Measurements from ENCODE around the gene TRAF7. TPM values are rescaled to one million over a fixed set of nuclear protein-coding genes. Genes with fewer than 3 reads are reported as not detected.
"Not testable (repeated sequence)": the region's sequence is repeated elsewhere in the genome, so short reads cannot be mapped to it uniquely, and the experiment has no call there.

TRAF7 gene
- total RNA-seq, 1 donor from 2014 or later: 23.4 TPM

DNA sequence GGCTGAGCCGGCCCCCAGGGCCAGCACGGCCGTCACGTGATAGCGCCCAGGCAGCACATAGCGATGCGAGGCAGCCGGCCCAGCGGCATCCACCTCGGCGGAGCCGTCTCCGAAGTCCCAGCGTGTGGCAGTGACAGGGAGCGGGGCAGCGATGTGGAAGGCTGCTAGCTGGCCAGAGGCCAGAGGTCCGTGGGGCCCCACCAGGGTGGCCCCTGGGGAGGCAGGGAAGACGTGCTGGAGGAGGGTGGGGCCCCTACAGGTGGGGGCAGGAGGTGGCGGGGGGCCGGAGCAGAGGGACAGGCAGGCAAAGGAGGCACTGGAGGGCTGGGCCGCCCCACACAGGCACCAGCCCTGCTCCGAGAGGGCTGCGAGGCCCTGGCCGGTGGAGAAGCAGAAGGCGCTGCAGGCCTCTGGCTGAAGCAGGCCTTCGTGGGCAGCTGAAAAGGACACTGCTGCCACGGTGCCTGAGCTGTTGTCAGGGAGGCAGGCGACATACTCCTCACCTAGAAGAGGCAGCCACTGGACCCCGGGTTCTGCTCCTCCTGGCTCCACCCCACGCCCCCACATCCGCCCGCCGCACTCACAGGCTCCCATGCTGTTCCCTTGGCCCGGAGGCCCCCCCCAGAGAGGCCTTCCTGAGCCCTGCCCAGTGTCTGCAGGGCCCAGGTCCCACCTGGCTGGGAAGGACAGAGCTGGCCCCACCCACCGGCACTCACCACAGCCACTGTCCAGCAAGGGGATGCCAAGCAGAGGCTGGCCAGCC is 37.4 kb upstream of the TRAF7 start:
- DNase-seq; ATAC-seq (ENCODE audit: poor library complexity); intact Hi-C loops (cut with DNase I): not testable (repeated sequence)

DNA sequence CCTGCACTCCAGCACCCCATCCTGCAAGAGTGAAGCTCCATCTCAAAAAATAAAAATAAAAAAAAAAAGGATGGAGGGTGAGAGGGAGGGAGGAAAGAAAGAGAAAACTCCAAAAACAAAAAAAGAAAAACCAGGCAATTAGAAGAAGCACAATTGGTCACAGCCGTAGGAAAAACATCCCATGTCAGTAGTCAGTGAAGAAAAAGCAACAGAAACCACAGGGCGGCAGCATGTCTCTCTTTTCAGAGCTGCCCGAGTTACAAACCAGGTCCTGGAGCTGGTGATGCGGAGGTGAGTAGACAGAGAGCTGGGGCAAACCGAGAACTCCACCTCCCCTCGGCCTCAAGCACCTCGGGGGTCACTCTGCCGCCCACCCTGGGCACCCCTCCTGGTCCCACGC is 34.3 kb upstream of the TRAF7 start:
- ATAC-seq (ENCODE audit: poor library complexity): peak; percentile 19
- DNase-seq; intact Hi-C loops (cut with DNase I): not testable (repeated sequence)

- ATAC-seq (ENCODE audit: poor library complexity) (peak; percentile 36), DNase-seq (peak; percentile 72)
- intact Hi-C loops (cut with DNase I): no loop called here
Measured at GRCh38 chr16:2121853-2122252, 33.7 kb upstream of the TRAF7 start.

GRCh38 chr16:2122429-2122828 is 33.2 kb upstream of the TRAF7 start:
- no peak for ATAC-seq (ENCODE audit: poor library complexity)
- intact Hi-C loops (cut with DNase I): no loop called here
- DNase-seq: no peak

DNA sequence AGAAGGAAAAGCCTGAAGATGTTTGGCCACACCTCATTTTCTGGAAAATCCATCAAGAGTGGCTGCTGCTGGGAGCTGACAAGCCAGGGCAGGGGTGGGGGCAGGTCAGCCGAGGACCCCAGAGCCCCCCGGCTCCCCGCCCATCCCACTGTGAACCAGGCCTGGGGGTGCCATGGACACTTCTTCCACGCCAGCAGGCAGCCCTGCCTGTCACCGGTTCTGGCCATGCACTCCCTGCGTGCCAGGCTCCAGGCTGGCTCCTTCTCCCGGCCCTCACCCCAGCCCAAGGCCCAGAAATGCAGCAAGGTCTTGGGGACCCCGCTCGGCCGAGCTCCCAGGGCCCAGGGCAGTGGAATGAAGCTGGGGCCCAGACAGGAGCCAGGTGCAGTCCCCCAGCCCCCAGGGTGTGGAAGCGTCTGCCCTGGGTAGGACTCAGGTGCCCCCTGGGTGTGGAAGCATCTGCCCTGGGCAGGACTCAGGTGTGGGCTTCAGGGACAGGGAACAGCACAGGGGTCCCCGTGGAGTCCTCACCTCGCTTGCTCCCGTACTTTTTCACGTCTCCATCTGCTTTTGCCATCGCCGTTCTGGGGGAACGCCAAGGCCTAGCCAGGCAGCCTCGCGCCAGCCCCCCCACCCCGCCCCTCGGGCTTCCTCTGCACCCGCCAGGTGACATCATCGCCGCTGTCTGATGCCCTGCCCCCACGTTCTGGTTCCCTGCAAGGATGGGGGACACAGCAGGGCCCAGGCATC is 32.5 kb upstream of the TRAF7 start:
- ATAC-seq (ENCODE audit: poor library complexity); intact Hi-C loops (cut with DNase I): not testable (repeated sequence)

DNA sequence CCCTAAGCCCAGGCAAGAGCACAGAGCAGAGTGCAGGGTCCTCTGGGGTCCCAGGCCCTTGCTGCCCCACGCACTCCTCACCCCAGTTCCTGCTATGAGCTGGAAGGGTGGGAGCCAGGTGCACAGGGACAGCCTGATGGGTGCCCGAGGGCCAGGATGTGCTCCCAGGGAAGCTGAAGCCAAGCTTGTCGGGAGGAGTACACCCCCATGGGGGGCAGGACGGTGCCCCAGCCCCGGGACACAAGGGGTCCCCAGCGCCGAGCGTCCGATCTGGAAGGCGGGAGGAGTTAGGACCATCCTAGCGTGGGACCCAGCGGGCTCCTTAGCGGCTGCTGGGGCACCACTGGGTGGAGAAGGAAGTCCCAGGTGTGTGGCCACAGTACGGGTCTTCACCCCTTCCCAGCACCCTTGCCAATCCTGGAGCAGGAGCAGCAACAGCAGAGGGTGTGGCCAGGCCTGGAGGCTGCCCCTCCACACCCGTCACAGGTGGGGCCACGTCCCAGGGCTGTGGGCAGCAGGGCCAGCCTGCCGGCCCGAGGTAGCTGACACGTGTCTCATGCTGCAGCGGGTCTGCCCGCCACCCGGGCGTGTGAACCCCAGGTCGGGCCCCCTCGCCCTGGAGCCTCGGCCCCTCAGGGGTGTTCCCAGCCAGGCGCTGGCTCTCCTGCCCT is 31.7 kb upstream of the TRAF7 start:
- intact Hi-C loops (cut with DNase I); DNase-seq: not testable (repeated sequence)
- peak; percentile 4 for ATAC-seq (ENCODE audit: poor library complexity)

More for the DNA sequence above, 32.5 kb upstream of the TRAF7 start:
- not testable (repeated sequence) for DNase-seq

DNA sequence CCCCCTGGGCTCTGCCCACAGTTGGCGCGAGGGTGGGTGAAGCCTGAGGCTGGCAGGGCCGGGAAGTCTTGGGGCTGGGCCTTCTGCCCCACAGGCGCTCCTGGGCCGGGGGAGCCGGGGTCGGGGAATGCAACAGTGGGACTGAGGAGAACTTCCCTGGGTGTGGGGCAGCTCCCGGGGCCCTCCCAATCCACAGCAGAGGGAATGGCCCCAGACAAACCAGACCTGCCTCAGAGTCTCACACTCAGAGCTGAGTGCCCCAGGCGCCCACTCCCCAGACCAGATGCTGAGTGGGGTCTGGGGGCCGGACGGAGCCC is 31.2 kb upstream of the TRAF7 start:
- DNase-seq; intact Hi-C loops (cut with DNase I): not testable (repeated sequence)
- ATAC-seq (ENCODE audit: poor library complexity): peak; percentile 3

DNA sequence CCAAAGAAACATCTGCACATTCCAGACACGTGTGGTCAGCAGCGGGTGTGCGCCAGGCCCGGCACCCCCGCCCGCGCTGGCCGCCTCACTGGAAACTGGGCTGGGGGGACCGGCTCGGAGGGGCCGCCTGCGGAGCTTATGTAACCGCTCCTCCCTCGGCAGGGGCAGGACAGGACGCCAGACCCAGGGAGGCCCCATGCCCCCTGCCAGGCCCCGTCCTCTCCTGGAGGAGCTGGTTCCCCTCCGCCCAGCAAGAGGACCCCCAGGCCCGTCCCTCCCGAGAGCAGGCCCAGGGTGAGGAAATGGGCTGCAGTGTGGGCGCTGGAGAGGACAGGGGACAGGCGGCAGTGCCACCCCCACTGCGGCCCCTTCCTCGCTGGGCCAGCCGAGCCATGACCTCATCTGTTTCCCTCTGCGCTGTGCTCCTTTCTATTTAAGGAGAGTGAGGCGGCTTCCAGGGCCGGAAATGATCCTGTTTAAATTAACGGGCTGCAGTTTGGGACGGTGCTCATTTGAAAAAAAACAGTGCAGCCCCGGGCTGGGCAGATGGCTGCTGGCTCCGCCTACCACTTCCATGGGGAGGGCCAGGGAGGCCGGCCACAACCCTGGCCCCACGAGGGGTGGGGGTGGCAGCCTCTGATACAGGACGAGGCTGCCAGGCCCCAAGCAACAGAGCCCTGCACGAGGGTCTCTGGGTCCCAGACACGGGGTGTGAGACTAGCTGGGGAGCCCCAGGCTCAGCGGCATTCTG is 30.7 kb upstream of the TRAF7 start:
- ATAC-seq (ENCODE audit: poor library complexity): peak; percentile 54
- DNase-seq: peak; percentile 84
- intact Hi-C loops (cut with DNase I): not testable (repeated sequence)

DNA sequence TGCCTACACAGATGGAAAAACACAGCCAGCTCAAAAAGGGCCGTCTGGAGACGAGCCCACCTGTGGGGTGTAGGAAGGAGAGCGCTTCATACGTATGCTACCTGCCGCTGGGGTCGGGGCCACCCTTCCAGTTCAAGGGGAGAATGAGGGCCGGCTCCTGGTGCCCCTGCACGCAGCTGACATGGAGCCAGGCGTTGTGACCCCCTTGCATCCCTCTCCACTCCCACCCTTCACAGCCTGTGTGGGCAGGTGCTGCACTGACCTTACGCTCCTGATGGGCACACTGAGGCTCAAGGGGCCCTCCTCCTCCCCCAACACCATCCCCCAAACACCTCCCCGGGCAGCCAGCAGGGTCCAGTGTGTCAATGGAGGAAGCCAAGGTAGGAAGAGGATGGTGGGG is 30.0 kb upstream of the TRAF7 start:
- intact Hi-C loops (cut with DNase I); ATAC-seq (ENCODE audit: poor library complexity); DNase-seq: not testable (repeated sequence)

DNA sequence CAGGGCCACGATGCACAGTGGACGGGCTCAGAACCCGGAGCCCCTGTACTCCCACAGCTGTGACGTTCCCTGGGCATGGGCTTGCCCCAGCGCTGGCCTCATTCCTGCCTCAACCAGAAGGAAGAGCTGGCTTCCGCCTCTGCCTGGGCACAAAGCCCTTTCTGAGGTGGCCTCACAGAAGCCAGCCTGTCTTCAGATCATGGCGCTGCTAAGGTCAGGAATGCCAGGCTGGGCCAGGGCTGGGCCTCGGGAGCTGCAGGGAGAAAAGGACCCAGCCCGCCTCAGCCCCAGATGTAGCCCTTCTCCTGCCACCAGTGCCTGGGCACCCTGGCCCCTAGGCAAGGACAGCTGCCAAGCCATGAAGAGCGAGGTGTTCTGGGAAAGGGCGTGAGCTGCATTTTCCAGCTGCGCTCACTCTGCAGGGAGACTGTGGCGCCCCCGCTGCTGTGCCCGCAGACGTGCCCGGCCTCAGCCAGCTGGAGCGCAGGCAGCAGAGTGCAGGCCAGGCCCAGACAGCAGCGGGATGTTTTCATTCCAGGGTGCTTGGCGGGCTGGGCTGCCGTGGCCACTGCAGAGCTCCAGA is 29.3 kb upstream of the TRAF7 start:
- ATAC-seq (ENCODE audit: poor library complexity) (peak; percentile 35), DNase-seq (peak; percentile 72)
- intact Hi-C loops (cut with DNase I): not testable (repeated sequence)

DNA sequence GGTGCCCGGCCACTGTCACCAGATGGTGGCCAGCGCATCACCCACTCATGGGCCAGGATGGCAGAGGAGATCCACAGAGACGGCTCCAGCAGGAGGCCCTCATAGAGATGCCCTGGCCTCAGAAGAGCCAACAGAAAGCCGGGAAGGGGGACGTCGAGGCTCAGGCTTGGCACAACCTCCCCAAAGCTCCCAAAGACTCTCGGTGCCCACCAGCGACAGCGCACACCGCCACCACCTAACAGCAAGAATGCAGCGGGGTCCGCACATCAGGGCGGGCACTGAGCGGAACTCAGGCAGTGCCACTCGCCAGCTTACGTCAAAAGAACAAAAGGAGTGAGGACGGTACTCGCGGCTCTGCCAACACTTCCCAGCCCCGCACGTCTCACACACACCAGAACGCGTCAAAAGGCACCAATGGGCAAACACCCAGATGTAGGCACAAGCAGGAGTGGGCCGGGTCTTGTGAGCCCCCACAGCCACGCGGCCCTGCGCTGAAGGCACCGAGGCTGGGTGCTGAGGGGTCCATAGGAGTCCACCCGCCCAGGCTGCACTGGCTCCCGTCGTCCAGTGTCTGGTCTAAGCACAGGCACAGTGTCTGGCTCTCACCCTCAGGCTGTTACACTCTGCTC is 28.5 kb upstream of the TRAF7 start:
- intact Hi-C loops (cut with DNase I); ATAC-seq (ENCODE audit: poor library complexity); DNase-seq: not testable (repeated sequence)

DNA sequence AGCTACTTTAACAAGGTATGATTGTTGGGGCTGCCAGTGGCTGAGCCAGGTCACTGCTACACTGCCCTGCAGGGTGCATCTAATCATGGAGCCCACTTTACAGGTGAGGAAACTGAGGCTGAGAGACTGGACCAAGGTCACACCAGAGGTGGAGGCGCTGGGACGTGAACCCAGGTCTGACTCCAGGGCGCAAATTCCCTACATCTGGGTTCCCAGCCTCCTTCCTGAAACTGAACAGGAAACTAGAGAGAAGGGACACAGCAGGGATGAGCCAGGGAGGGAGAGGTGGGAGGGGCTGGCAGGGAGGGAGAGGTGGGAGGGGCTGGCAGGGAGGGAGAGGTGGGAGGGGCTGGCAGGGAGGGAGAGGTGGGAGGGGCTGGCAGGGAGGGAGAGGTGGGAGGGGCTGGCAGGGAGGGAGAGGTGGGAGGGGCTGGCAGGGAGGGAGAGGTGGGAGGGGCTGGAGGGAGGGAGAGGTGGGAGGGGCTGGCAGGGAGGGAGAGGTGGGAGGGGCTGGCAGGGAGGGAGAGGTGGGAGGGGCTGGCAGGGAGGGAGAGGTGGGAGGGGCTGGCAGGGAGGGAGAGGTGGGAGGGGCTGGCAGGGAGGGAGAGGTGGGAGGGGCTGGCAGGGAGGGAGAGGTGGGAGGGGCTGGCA is 27.8 kb upstream of the TRAF7 start:
- ATAC-seq (ENCODE audit: poor library complexity): peak; percentile 15
- DNase-seq; intact Hi-C loops (cut with DNase I): not testable (repeated sequence)

- ATAC-seq (ENCODE audit: poor library complexity); DNase-seq; intact Hi-C loops (cut with DNase I): not testable (repeated sequence)
Measured at GRCh38 chr16:2129251-2129650, 26.3 kb upstream of the TRAF7 start.

GRCh38 chr16:2129890-2130447 is 25.6 kb upstream of the TRAF7 start:
- DNase-seq; intact Hi-C loops (cut with DNase I); ATAC-seq (ENCODE audit: poor library complexity): not testable (repeated sequence)

DNA sequence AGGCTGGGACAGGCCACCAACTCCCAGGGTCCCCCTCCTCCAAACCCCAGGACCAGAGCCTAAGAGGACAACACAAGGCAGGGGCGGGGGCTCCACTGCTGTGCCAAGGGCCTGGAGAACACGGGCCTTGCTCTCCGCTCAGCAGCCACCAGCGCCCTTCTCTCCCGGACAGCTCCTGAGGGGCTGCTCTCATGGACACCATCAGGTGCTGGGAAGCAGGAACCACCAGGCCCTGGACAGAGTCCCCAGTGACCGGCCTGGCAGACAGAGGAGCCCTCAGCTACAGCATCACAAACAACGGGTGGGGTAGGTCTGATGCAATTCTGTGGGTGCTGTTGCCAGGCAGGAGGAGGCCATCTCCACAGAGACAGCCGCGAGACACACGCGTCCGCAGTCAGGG is 21.8 kb upstream of the TRAF7 start:
- DNase-seq; intact Hi-C loops (cut with DNase I); ATAC-seq (ENCODE audit: poor library complexity): not testable (repeated sequence)

GRCh38 chr16:2135071-2135470 is 20.5 kb upstream of the TRAF7 start:
- peak; percentile 72 for DNase-seq
- intact Hi-C loops (cut with DNase I); ATAC-seq (ENCODE audit: poor library complexity): not testable (repeated sequence)
